HL-60 (cell line): ENCODE data around the gene KRT6C.

ENCODE experiments used
- DNase-seq, 2 experiments: peaks; one replicate each; pipeline ENCODE4 v3.0.0-alpha.2; 2010 to 2020; ENCODE audit warnings: low read depth in 1 of 2, low spot score in 1 of 2
- H3K27ac ChIP-seq: fragments of 250-450 bp; sonication (Bioruptor Pico); replicated peaks from 2 replicates; pipeline ENCODE4 v1.5.1; 2020; ENCODE audit warnings: mild to moderate bottlenecking, moderate library complexity
- H3K27me3 ChIP-seq: fragments of 250-450 bp; sonication (Bioruptor Pico); 2 replicates; pipeline ENCODE4 v1.5.1; 2021; ENCODE audit warnings: mild to moderate bottlenecking, moderate library complexity; ENCODE audit not compliant: insufficient read depth, poor library complexity, severe bottlenecking
- H3K4me3 ChIP-seq: replicated peaks from 2 replicates; pipeline ENCODE4 v1.5.1; 2011; ENCODE audit warnings: mild to moderate bottlenecking, control low read depth, low read length; ENCODE audit not compliant: insufficient read depth
- CTCF ChIP-seq: IDR thresholded peaks from one replicate; pipeline ENCODE4 v1.5.1; 2011; ENCODE audit warnings: low read length, control low read depth, inconsistent platforms; ENCODE audit not compliant: insufficient read depth
- GABPA ChIP-seq: IDR thresholded peaks from 2 replicates; pipeline ENCODE4 v1.6.1; 2012; ENCODE audit warnings: low read depth
- POLR2AphosphoS5 ChIP-seq: IDR thresholded peaks from 2 replicates; pipeline ENCODE4 v1.6.1; 2012; ENCODE audit warnings: low read depth
- SPI1 ChIP-seq: IDR thresholded peaks from 2 replicates; pipeline ENCODE4 v1.6.1; 2012; ENCODE audit warnings: low read depth, mild to moderate bottlenecking, borderline replicate concordance
- TF ChIP-seq, protein P1 (sequence below): IDR thresholded peaks from 2 replicates; pipeline ENCODE4 v1.6.1; 2012; ENCODE audit warnings: low read depth; ENCODE audit not compliant: insufficient replicate concordance

Gene KRT6C

DNA sequence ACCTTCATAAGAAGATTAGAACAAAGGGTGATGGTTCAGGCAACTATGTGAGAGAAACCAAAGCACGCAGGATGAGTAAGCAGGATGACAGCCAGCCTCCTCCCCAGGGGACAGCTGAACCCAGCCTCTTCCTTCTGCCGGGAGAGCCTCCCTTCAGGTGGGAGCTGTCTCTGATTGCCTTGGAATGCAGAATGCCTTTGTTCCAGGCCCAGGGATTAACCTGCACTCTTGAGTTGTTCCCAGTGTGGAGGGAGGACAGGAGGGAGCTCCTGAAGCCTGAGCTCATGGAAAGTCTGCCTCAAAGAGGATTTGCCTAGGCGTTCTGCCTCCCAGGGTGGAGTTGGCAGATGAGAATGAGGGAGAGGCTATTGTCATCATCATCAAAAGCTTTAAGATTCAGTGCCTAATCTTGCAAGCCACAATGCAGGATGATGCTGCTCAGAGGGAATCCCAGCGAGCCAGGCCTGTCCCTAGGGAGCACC is 23.0 kb upstream of the KRT6C start:
- no peak overlapping the region for H3K27ac ChIP-seq
- no peak overlapping the region for H3K4me3 ChIP-seq
- TF ChIP-seq, protein P1, sequence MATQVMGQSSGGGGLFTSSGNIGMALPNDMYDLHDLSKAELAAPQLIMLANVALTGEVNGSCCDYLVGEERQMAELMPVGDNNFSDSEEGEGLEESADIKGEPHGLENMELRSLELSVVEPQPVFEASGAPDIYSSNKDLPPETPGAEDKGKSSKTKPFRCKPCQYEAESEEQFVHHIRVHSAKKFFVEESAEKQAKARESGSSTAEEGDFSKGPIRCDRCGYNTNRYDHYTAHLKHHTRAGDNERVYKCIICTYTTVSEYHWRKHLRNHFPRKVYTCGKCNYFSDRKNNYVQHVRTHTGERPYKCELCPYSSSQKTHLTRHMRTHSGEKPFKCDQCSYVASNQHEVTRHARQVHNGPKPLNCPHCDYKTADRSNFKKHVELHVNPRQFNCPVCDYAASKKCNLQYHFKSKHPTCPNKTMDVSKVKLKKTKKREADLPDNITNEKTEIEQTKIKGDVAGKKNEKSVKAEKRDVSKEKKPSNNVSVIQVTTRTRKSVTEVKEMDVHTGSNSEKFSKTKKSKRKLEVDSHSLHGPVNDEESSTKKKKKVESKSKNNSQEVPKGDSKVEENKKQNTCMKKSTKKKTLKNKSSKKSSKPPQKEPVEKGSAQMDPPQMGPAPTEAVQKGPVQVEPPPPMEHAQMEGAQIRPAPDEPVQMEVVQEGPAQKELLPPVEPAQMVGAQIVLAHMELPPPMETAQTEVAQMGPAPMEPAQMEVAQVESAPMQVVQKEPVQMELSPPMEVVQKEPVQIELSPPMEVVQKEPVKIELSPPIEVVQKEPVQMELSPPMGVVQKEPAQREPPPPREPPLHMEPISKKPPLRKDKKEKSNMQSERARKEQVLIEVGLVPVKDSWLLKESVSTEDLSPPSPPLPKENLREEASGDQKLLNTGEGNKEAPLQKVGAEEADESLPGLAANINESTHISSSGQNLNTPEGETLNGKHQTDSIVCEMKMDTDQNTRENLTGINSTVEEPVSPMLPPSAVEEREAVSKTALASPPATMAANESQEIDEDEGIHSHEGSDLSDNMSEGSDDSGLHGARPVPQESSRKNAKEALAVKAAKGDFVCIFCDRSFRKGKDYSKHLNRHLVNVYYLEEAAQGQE: no peak
- TF ChIP-seq GABPA: no peak
- no peak for TF ChIP-seq CTCF
- no peak for TF ChIP-seq POLR2AphosphoS5
- TF ChIP-seq SPI1: no peak

DNA sequence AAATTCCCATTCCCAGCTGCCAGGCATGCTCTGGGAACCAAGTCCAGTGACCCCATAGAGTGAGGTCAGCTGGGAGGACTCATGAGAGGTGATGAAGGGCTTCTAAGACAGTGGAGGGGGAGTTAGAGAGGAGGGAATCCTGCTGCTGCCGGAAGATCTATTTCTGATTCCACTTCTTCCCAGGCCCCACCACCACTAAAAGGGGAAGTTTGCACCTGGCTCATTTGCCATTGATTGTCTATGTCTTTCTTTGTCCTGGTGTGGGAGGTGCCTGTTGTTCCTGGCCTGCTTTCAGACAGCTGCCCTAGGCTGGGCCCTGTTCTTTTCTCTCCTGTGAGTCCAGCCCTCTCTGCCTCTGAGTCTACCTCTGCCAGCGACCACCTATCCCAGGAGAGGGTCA is 22.4 kb upstream of the KRT6C start:
- no peak for TF ChIP-seq CTCF
- TF ChIP-seq GABPA: no peak
- no peak for DNase-seq
- no peak overlapping the region for H3K4me3 ChIP-seq
- peaks cover 3% of the 10 kb centered on the region for H3K27me3 ChIP-seq
- H3K27ac ChIP-seq: no peak overlapping the region

More for the DNA sequence above, 23.0 kb upstream of the KRT6C start:
- no peak for DNase-seq
- H3K27me3 ChIP-seq: peaks cover 3% of the 10 kb centered on the region

DNA sequence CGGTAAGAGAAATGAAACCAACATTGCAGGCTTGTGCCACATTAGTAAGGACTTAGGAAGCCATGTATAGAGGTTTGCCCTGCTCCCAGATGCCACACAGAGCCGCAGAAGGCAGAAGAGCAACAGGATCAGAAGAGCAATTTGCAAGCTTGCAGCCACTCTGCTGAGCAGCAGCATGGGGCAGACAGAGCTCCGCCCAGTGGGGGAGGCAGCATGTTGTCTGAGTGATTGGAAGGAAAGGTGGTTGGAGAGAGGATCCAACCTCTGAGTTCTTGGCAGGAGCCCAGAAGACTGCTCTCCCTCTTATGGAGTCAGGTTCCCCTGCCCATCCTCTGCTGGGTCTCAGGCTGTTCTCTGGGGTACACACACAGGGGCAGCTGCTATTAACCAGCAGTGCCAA is 21.8 kb upstream of the KRT6C start:
- Histone ChIP-seq H3K27me3 (peaks cover 3% of the 10 kb centered on the region), H3K27ac (no peak overlapping the region), H3K4me3 (no peak overlapping the region)
- TF ChIP-seq POLR2AphosphoS5: no peak
- TF ChIP-seq CTCF: no peak
- no peak for TF ChIP-seq GABPA
- TF ChIP-seq SPI1: no peak
- TF ChIP-seq, protein P1: no peak
- no peak for DNase-seq

GRCh38 chr12:52494518-52494917 is 20.9 kb upstream of the KRT6C start:
- Histone ChIP-seq H3K27ac (no peak overlapping the region), H3K4me3 (no peak overlapping the region), H3K27me3 (peaks cover 3% of the 10 kb centered on the region)
- DNase-seq: no peak
- no peak for TF ChIP-seq GABPA
- TF ChIP-seq CTCF: no peak
- TF ChIP-seq SPI1: no peak
- TF ChIP-seq POLR2AphosphoS5: no peak
- TF ChIP-seq, protein P1: no peak
